ENCODE results near the gene POMT1. TPM values are rescaled to one million over a fixed set of nuclear protein-coding genes. Genes with fewer than 3 reads are reported as not detected.
"Not testable (repeated sequence)": the region's sequence is repeated elsewhere in the genome, so short reads cannot be mapped to it uniquely, and the experiment has no call there.

POMT1 gene
- total RNA-seq, 1 donor from 2014 or later = 46.3 TPM

DNA sequence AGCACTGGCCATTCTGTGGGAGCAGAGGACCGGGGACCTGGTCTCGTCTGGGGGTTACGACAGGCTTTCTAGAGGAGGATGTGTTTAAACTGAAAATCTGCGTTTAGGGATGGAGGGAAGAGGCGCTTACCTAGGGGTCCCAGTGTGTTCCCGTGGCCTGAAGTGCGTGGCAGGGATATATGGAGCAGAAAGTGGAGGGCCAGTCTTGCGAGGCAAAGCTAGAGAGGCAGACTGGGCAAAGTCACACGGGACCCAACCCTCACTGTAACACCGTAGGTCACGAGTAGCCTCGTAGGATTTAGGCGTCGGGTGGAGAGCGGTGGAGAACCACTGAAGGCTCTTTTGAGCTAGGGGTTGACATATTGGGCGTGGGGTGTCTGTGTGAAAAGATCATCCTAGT lies 32.8 kb upstream of the POMT1 start:
- peak overlapping the region; percentile 55 for H3K4me3 Mint-ChIP-seq

DNA sequence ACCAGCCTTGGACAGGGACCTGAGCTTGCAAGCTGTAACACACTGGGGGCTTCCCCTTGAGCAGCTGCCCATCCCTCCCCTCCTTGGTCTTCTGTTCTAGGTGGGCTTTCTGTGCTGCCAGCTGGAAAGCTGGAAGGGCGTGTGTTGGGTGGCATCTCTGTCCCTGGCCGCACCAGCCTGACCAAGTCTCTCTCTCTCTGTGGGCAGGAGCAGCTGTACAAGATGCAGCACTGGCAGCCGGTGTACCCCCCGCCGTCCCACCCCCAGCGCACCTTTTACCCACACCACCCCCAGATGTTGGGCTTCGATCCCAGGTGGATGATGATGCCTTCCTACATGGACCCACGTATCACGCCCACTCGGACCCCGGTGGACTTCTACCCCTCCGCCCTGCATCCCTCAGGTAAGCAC lies 32.1 kb upstream of the POMT1 start:
- H3K36me3 Mint-ChIP-seq (ENCODE audit: low read depth) = peaks cover 46% of the 10 kb centered on the region
- H3K4me3 Mint-ChIP-seq = no peak overlapping the region
- H3K4me1 Mint-ChIP-seq = no peaks in the 10 kb centered on the region
- TF ChIP-seq, protein P1, sequence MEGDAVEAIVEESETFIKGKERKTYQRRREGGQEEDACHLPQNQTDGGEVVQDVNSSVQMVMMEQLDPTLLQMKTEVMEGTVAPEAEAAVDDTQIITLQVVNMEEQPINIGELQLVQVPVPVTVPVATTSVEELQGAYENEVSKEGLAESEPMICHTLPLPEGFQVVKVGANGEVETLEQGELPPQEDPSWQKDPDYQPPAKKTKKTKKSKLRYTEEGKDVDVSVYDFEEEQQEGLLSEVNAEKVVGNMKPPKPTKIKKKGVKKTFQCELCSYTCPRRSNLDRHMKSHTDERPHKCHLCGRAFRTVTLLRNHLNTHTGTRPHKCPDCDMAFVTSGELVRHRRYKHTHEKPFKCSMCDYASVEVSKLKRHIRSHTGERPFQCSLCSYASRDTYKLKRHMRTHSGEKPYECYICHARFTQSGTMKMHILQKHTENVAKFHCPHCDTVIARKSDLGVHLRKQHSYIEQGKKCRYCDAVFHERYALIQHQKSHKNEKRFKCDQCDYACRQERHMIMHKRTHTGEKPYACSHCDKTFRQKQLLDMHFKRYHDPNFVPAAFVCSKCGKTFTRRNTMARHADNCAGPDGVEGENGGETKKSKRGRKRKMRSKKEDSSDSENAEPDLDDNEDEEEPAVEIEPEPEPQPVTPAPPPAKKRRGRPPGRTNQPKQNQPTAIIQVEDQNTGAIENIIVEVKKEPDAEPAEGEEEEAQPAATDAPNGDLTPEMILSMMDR (conservative IDR thresholded peaks at IDR 0.05) = no peak
- no peaks in the 10 kb centered on the region for H3K9me3 Mint-ChIP-seq
- H3K27me3 Mint-ChIP-seq (ENCODE audit: low read depth) = no peaks in the 10 kb centered on the region
- DNase-seq (ENCODE audit: low read depth, low spot score) = no peak
- H3K27ac Mint-ChIP-seq (ENCODE audit: unreplicated experiment) = no peak overlapping the region

More for the DNA sequence above, 32.8 kb upstream of the POMT1 start:
- Mint-ChIP-seq H3K9me3 (no peaks in the 10 kb centered on the region), H3K4me1 (no peaks in the 10 kb centered on the region), H3K27ac (ENCODE audit: unreplicated experiment) (peak overlapping the region; percentile 40), H3K36me3 (ENCODE audit: low read depth) (peaks cover 49% of the 10 kb centered on the region), H3K27me3 (ENCODE audit: low read depth) (no peaks in the 10 kb centered on the region)
- no peak for DNase-seq (ENCODE audit: low read depth, low spot score)
- TF ChIP-seq, protein P1 (conservative IDR thresholded peaks at IDR 0.05) = no peak

DNA sequence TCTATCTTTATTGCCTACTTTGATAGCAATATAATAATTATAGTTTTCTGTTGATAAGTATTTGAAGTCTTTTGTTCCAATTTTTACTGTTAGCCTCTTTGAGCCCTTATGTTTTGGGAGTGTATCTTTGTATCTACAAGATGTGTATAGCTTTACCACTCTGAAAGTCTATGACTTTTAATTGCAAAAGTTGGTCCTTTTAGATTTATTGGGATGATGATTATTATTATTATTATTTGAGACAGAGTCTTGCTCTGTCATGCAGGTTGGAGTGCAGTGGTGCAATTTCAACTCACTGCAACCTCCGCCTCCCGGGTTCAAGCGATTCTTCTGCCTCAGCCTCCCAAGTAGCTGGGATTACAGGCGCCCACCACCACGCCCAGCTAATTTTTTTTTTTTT lies 30.6 kb upstream of the POMT1 start:
- H3K27ac Mint-ChIP-seq (ENCODE audit: unreplicated experiment); DNase-seq (ENCODE audit: low read depth, low spot score); H3K4me1 Mint-ChIP-seq; H3K9me3 Mint-ChIP-seq; H3K4me3 Mint-ChIP-seq; H3K27me3 Mint-ChIP-seq (ENCODE audit: low read depth): not testable (repeated sequence)
- H3K36me3 Mint-ChIP-seq (ENCODE audit: low read depth) = peaks cover 46% of the 10 kb centered on the region

DNA sequence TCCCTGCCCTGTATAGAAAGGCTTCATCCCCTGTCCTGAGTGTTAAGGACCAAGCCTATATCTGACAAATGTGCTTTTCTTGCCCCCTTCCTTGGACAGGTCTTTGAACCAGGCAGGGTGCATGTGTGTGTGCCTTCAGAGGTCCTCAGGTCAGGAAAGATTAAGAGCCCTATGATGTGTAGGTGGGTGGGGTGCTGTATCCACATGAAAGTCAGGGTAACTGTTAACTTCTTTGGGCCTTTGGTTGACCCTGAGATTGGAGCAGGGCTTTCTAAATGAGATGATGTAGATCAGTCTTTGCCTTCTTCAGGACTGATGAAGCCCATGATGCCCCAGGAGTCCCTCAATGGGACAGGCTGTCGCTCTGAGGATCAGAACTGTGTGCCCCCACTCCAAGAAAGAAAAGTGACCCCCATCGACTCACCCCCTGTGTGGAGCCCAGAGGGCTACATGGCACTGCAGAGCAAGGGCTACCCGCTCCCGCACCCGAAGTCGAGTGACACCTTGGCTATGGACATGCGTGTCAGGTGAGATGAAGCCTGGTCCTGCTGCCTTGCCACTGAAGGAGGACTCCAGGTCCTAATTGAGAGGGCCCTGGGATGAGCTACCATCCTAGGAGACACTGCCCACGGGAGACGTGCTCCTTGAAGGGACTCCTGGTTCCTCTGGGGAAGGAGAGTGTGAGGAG lies 29.4 kb upstream of the POMT1 start:
- Mint-ChIP-seq H3K27ac (ENCODE audit: unreplicated experiment) (no peak overlapping the region), H3K27me3 (ENCODE audit: low read depth) (peaks cover 2% of the 10 kb centered on the region), H3K9me3 (no peaks in the 10 kb centered on the region), H3K4me3 (peak overlapping the region; percentile 6), H3K4me1 (no peaks in the 10 kb centered on the region), H3K36me3 (ENCODE audit: low read depth) (peaks cover 39% of the 10 kb centered on the region)
- DNase-seq (ENCODE audit: low read depth, low spot score) = no peak
- TF ChIP-seq, protein P1 (conservative IDR thresholded peaks at IDR 0.05) = no peak

DNA sequence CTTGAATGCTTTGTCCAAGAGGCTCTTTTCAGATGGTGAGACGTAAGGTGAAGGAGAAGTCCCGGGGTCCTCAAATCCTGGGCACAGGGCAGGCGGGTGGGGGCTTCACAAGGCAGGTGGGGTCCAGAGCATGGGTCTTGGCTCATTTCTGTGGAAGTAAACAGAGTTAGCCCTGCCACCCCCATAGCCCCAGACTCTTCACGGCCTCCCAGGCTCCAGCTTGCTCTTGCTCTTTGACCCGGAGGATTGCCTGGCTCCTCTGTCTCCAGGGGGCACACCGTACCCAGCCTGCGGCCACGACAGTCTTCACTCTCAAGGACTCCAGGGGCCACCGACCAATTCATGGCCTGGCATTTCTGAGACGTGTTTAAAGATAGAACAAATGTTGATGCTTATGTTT lies 28.8 kb upstream of the POMT1 start:
- H3K4me3 Mint-ChIP-seq = no peak overlapping the region
- peaks cover 3% of the 10 kb centered on the region for H3K27me3 Mint-ChIP-seq (ENCODE audit: low read depth)
- TF ChIP-seq, protein P1 (conservative IDR thresholded peaks at IDR 0.05) = no peak
- no peak for DNase-seq (ENCODE audit: low read depth, low spot score)
- H3K36me3 Mint-ChIP-seq (ENCODE audit: low read depth) = peaks cover 39% of the 10 kb centered on the region
- no peaks in the 10 kb centered on the region for H3K4me1 Mint-ChIP-seq
- H3K27ac Mint-ChIP-seq (ENCODE audit: unreplicated experiment) = no peak overlapping the region
- H3K9me3 Mint-ChIP-seq = no peaks in the 10 kb centered on the region

DNA sequence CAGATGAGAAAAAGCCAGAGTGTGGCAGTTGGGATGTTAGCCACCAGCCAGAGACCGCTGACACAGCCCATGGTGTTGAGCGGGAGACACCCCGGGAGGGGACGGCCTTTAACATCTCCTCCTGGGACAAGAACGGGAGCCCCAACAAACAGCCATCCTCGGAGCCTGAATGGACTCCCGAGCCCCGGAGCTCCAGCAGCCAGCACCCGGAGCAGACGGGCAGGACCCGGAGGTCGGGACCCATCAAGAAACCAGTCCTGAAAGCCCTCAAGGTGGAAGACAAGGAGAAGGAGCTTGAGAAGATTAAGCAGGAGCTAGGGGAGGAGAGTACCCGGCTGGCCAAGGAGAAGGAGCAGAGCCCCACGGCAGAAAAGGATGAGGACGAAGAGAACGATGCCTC lies 28.0 kb upstream of the POMT1 start:
- TF ChIP-seq, protein P1 (conservative IDR thresholded peaks at IDR 0.05) = no peak
- Mint-ChIP-seq H3K36me3 (ENCODE audit: low read depth) (peaks cover 38% of the 10 kb centered on the region), H3K4me3 (peak overlapping the region; percentile 23), H3K27me3 (ENCODE audit: low read depth) (peaks cover 3% of the 10 kb centered on the region), H3K9me3 (no peaks in the 10 kb centered on the region), H3K27ac (ENCODE audit: unreplicated experiment) (peak overlapping the region; percentile 50), H3K4me1 (no peaks in the 10 kb centered on the region)
- DNase-seq (ENCODE audit: low read depth, low spot score) = no peak

Measured in neural crest cell (in vitro differentiated cells).